Neural cell (in vitro differentiated cells): ENCODE data around the gene OR1L1.

ENCODE experiments used
- POLR2AphosphoS5 ChIP-seq: IDR thresholded peaks from 2 replicates; pipeline ENCODE4 v1.6.1; 2012
- RAD21 ChIP-seq: fragments of 450-650 bp; conservative IDR thresholded peaks from 2 replicates; pipeline ENCODE4 v1.6.1; 2014; ENCODE audit warnings: antibody characterized with exemption, mild to moderate bottlenecking, moderate library complexity
- TF ChIP-seq, protein P1 (sequence below): fragments of 450-650 bp; IDR thresholded peaks from 2 replicates; pipeline ENCODE4 v1.5.1; 2014; ENCODE audit warnings: antibody characterized with exemption, mild to moderate bottlenecking, moderate library complexity; ENCODE audit not compliant: poor library complexity, severe bottlenecking

DNA sequence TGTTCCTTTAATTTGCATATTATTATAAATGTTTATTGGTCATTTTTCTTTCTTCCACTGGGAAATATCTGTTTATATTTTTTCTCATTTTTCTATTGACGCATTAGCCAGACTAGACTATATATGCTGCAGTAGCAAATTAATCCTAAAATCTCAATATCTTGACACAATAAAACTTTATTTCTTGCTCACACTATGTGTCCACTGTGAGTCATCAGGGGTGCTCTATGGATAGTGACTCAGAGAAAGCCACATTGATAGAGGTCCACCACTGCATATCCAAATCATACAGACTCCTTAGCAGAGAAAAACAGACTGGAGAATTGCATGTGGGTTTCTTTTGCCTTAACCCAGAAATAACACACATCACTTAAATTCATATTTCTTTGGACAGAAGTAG, 34.2 kb downstream of the OR1L1 start:
- TF ChIP-seq, protein P1, sequence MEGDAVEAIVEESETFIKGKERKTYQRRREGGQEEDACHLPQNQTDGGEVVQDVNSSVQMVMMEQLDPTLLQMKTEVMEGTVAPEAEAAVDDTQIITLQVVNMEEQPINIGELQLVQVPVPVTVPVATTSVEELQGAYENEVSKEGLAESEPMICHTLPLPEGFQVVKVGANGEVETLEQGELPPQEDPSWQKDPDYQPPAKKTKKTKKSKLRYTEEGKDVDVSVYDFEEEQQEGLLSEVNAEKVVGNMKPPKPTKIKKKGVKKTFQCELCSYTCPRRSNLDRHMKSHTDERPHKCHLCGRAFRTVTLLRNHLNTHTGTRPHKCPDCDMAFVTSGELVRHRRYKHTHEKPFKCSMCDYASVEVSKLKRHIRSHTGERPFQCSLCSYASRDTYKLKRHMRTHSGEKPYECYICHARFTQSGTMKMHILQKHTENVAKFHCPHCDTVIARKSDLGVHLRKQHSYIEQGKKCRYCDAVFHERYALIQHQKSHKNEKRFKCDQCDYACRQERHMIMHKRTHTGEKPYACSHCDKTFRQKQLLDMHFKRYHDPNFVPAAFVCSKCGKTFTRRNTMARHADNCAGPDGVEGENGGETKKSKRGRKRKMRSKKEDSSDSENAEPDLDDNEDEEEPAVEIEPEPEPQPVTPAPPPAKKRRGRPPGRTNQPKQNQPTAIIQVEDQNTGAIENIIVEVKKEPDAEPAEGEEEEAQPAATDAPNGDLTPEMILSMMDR: no peak
- TF ChIP-seq POLR2AphosphoS5: no peak
- TF ChIP-seq RAD21: no peak
